Measurements from ENCODE around the gene NOX4. TPM values are rescaled to one million over a fixed set of nuclear protein-coding genes. Genes with fewer than 3 reads are reported as not detected.
A peak's percentile ranks its signal among the peaks of the same experiment; 100 is the strongest.

NOX4 gene
- total RNA-seq, 6 experiments from 2014 or later, result 0.18 to 0.62 (median 0.20) TPM; not detected in 1

DNA sequence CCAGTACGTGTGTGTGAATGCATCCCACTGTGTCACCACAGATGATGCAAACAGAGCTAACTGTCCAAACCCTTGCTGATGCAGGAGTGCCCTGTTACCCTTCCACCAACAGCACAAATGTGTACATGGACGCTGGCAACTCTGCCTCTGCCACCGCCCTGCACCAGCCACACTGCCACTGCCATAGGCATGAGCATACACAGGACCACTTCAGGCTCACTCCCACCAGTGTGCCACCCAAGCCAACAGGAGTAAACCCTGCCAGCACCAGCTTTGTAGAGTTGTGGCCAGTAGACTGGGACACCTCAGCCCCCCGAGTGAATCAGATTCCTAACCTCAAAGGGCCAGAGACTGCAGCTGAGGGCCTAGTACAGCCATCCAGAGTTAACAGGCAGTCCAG, 34.0 kb downstream of the NOX4 start:
- WGBS (ENCODE audit: insufficient coverage, low coverage, low lambda C conversion rate, missing lambda C conversion rate), result 20% methylated on average over 2 of the region's 4 CpGs
- no peak for TF ChIP-seq POLR2A (IDR thresholded peaks at IDR 0.05)
- TF ChIP-seq, protein P1, sequence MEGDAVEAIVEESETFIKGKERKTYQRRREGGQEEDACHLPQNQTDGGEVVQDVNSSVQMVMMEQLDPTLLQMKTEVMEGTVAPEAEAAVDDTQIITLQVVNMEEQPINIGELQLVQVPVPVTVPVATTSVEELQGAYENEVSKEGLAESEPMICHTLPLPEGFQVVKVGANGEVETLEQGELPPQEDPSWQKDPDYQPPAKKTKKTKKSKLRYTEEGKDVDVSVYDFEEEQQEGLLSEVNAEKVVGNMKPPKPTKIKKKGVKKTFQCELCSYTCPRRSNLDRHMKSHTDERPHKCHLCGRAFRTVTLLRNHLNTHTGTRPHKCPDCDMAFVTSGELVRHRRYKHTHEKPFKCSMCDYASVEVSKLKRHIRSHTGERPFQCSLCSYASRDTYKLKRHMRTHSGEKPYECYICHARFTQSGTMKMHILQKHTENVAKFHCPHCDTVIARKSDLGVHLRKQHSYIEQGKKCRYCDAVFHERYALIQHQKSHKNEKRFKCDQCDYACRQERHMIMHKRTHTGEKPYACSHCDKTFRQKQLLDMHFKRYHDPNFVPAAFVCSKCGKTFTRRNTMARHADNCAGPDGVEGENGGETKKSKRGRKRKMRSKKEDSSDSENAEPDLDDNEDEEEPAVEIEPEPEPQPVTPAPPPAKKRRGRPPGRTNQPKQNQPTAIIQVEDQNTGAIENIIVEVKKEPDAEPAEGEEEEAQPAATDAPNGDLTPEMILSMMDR (IDR thresholded peaks at IDR 0.05), result no peak
- H3K4me1 ChIP-seq, result no peaks in the 10 kb centered on the region
- no peaks in the 10 kb centered on the region for H3K9me3 ChIP-seq
- no peak overlapping the region for H3K4me3 ChIP-seq
- DNase-seq (no peak), ATAC-seq (peak in 1 of 4 donors; percentile 11)
- no peak overlapping the region for H3K27ac ChIP-seq
- H3K27me3 ChIP-seq, result no peaks in the 10 kb centered on the region
- H3K36me3 ChIP-seq, result no peaks in the 10 kb centered on the region
- intact Hi-C loops (cut with DNase I), result no loop called here

DNA sequence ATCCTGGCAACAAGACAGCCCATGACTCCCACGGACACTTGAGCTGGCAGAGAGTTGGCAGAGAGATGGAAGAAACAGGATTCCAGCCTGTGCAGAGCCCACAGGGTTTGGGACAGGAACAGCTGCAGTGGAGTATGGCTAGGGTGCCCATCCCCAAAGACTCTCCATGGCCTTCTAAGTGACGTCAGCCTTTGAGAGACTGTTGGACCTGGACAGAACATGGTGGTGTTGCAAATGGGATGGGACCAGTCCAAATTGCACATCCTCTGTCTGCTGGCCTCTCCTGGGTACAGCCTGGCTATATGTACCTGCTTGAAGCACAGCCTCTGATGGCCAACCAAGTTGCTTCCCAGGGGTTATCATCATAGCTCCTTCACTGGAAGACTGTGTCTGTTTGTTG, 34.5 kb downstream of the NOX4 start:
- no peak overlapping the region for H3K4me3 ChIP-seq
- no peak for DNase-seq
- WGBS (ENCODE audit: insufficient coverage, low coverage, low lambda C conversion rate, missing lambda C conversion rate), result 20% methylated on average over 1 of the region's 2 CpGs
- no peak overlapping the region for H3K27ac ChIP-seq
- no peaks in the 10 kb centered on the region for H3K36me3 ChIP-seq
- intact Hi-C loops (cut with DNase I), result no loop called here
- no peaks in the 10 kb centered on the region for H3K27me3 ChIP-seq
- no peaks in the 10 kb centered on the region for H3K9me3 ChIP-seq
- H3K4me1 ChIP-seq, result no peaks in the 10 kb centered on the region
- ATAC-seq, result no peak
- TF ChIP-seq, protein P1 (IDR thresholded peaks at IDR 0.05), result no peak
- no peak for TF ChIP-seq POLR2A (IDR thresholded peaks at IDR 0.05)

DNA sequence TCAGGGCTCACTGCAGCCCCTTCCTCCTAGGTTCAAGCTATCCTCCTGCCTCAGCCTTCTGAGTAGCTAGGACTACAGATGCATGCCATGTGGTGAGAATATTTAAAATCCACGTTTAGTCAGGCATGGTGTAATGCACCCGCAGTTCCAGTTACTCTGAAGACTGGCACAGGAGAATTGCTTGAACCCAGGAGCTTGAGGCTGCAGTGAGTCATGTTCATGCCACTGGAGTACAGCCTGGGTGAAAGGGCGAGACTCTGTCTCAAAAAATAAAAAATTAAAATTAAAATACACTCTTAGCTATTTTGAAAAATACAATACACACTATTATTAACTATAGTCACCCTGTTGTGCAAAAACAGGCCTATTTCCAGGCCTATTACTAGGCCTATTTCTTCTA, 38.4 kb downstream of the NOX4 start:
- no peaks in the 10 kb centered on the region for H3K27me3 ChIP-seq
- no peak overlapping the region for H3K27ac ChIP-seq
- H3K9me3 ChIP-seq, result no peaks in the 10 kb centered on the region
- 66% methylated on average over 3 of the region's 3 CpGs for WGBS (ENCODE audit: insufficient coverage, low coverage, low lambda C conversion rate, missing lambda C conversion rate)
- no peaks in the 10 kb centered on the region for H3K36me3 ChIP-seq
- ATAC-seq (no peak), DNase-seq (no peak)
- H3K4me1 ChIP-seq, result no peaks in the 10 kb centered on the region
- no peak overlapping the region for H3K4me3 ChIP-seq
- intact Hi-C loops (cut with DNase I), result no loop called here
- TF ChIP-seq, protein P1 (IDR thresholded peaks at IDR 0.05), result no peak
- TF ChIP-seq POLR2A (IDR thresholded peaks at IDR 0.05), result no peak

DNA sequence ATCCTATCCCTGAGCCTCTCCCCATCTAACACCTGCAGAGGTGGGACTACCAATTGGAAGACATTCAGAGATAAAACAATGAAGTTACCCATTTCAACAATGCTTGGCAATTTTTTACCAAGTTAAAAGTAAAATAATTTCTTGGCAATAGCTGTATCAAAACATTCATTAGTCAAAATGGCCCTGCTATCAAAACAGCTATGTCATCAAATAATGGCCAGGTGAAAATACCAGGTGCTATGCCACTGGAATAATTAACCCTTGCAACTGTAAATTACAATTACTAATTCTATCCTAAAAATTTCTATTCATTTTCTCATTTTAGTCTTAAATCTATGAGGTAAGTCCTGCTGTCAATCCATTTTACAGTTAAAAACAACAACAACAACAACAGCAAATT, 43.3 kb downstream of the NOX4 start:
- intact Hi-C loops (cut with DNase I), result no loop called here
- Histone ChIP-seq H3K36me3 (no peaks in the 10 kb centered on the region), H3K9me3 (no peaks in the 10 kb centered on the region), H3K4me1 (no peaks in the 10 kb centered on the region), H3K27me3 (no peaks in the 10 kb centered on the region), H3K27ac (no peak overlapping the region), H3K4me3 (no peak overlapping the region)
- DNase-seq (no peak), ATAC-seq (no peak)
- TF ChIP-seq, protein P1 (IDR thresholded peaks at IDR 0.05), result no peak
- TF ChIP-seq POLR2A (IDR thresholded peaks at IDR 0.05), result no peak
